Hepatocyte (in vitro differentiated cells): ENCODE data around the gene MYO3A.

Experiments used
- EZH2phosphoT487 ChIP-seq: fragments of 200-600 bp; sonication (generic); IDR thresholded peaks from one replicate; pipeline ENCODE4 v1.6.1; 2018; ENCODE audit warnings: antibody characterized with exemption, mild to moderate bottlenecking, low read depth, moderate library complexity; ENCODE audit not compliant: unreplicated experiment, severe bottlenecking
- TF ChIP-seq, protein P1 (sequence below): fragments of 200-600 bp; sonication (generic); IDR thresholded peaks from 2 replicates; pipeline ENCODE4 v1.5.1; 2016; ENCODE audit warnings: antibody characterized with exemption, mild to moderate bottlenecking; ENCODE audit not compliant: poor library complexity

DNA sequence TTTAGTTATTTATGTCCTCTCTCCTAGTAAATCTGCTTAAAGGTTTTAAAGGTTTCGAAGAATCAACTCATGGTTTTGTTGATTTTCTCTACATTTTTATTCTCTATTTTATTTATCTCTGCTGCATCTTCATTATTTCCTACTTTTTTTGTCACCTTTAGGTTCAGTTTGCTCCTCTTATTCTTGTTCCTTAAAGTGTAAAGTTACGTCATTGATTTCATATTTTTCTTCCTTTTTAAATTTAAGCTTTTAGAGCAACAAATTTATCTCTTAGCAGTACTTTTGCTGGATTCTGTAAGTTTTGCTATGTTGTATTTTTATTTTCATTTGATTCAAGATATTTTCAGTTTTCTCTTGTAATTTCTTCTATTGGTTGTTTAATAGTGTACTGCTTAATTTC lies 10.7 kb downstream of the MYO3A start:
- TF ChIP-seq, protein P1, sequence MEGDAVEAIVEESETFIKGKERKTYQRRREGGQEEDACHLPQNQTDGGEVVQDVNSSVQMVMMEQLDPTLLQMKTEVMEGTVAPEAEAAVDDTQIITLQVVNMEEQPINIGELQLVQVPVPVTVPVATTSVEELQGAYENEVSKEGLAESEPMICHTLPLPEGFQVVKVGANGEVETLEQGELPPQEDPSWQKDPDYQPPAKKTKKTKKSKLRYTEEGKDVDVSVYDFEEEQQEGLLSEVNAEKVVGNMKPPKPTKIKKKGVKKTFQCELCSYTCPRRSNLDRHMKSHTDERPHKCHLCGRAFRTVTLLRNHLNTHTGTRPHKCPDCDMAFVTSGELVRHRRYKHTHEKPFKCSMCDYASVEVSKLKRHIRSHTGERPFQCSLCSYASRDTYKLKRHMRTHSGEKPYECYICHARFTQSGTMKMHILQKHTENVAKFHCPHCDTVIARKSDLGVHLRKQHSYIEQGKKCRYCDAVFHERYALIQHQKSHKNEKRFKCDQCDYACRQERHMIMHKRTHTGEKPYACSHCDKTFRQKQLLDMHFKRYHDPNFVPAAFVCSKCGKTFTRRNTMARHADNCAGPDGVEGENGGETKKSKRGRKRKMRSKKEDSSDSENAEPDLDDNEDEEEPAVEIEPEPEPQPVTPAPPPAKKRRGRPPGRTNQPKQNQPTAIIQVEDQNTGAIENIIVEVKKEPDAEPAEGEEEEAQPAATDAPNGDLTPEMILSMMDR: no peak
- no peak for TF ChIP-seq EZH2phosphoT487
